CD4-positive, alpha-beta T cell treated with Interleukin-15 for 4 hours (primary cell): Measurements from ENCODE around the gene MTHFD2L.

Source experiments
- DNase-seq: peaks from one replicate; pipeline ENCODE4 v3.0.0-alpha.2; 2020; ENCODE audit warnings: low spot score

MTHFD2L gene

GRCh38 chr4:74252933-74253332 is 95.0 kb downstream of the MTHFD2L start:
- no peak for DNase-seq

GRCh38 chr4:74254386-74254785 is 96.5 kb downstream of the MTHFD2L start:
- DNase-seq = no peak

- no peak for DNase-seq
Measured at GRCh38 chr4:74255096-74255495, 97.2 kb downstream of the MTHFD2L start.

- no peak for DNase-seq
Measured at GRCh38 chr4:74258963-74259362, 101.0 kb downstream of the MTHFD2L start.

GRCh38 chr4:74260036-74260435 is 102.1 kb downstream of the MTHFD2L start:
- DNase-seq = no peak

- DNase-seq = no peak
Measured at GRCh38 chr4:74262522-74262921, 104.6 kb downstream of the MTHFD2L start.

- no peak for DNase-seq
Measured at GRCh38 chr4:74263551-74263950, 105.6 kb downstream of the MTHFD2L start.

- DNase-seq = no peak
Measured at GRCh38 chr4:74266081-74266480, 108.2 kb downstream of the MTHFD2L start.

GRCh38 chr4:74267998-74268606 is 110.2 kb downstream of the MTHFD2L start:
- DNase-seq = no peak

GRCh38 chr4:74268643-74269042 is 110.7 kb downstream of the MTHFD2L start:
- DNase-seq = no peak

GRCh38 chr4:74278490-74278889 is 120.6 kb downstream of the MTHFD2L start:
- no peak for DNase-seq

- no peak for DNase-seq
Measured at GRCh38 chr4:74279716-74280115, 121.8 kb downstream of the MTHFD2L start.

GRCh38 chr4:74282926-74283325 is 125.0 kb downstream of the MTHFD2L start:
- no peak for DNase-seq

- DNase-seq = no peak
Measured at GRCh38 chr4:74283614-74284013, 125.7 kb downstream of the MTHFD2L start.

GRCh38 chr4:74284053-74284452 is 126.1 kb downstream of the MTHFD2L start:
- DNase-seq = no peak

GRCh38 chr4:74287164-74287563 is 129.2 kb downstream of the MTHFD2L start:
- DNase-seq = no peak

GRCh38 chr4:74287791-74288190 is 129.9 kb downstream of the MTHFD2L start:
- DNase-seq = no peak

- no peak for DNase-seq
Measured at GRCh38 chr4:74291471-74291870, 133.6 kb downstream of the MTHFD2L start.

- DNase-seq = no peak
Measured at GRCh38 chr4:74292111-74292870, 134.4 kb downstream of the MTHFD2L start.

GRCh38 chr4:74293558-74293957 is 135.6 kb downstream of the MTHFD2L start:
- no peak for DNase-seq

GRCh38 chr4:74294681-74295080 is 136.8 kb downstream of the MTHFD2L start:
- no peak for DNase-seq

GRCh38 chr4:74297539-74297938 is 139.6 kb downstream of the MTHFD2L start:
- DNase-seq = no peak

GRCh38 chr4:74304095-74304625 is 146.2 kb downstream of the MTHFD2L start:
- no peak for DNase-seq

- no peak for DNase-seq
Measured at GRCh38 chr4:74305000-74305399, 147.1 kb downstream of the MTHFD2L start.
